ENCODE data around the gene SYNM.

DNA sequence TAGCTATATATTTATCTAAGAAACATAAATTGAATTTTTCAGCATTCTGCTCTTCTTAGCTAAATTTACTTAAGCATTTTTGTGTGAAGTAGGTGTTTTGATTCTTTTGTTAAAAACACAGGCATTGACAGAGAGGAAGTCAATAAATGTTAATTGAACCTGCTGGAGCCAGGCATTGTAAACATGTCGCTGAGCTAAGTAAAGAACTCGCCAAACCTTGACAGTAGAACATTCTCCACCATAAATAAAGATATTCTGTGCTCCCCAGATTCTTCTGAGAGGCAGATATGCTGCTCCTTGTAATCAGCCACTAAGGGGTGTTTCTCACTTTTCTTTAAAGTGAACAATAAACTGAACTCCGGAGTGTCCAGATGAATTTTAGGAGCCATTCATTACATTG is 38.4 kb downstream of the SYNM start:
- no peak for TF ChIP-seq CTCF (conservative IDR thresholded peaks at IDR 0.05; ENCODE audit: low read depth, low read length)
- no peak for TF ChIP-seq EZH2 (IDR thresholded peaks at IDR 0.05; ENCODE audit: borderline replicate concordance, low read depth, low read length, poor library complexity, severe bottlenecking)

Data from A673 (cell line).